Measurements from ENCODE around the gene RAB27A. TPM values are rescaled to one million over a fixed set of nuclear protein-coding genes. Genes with fewer than 3 reads are reported as not detected.

RAB27A gene
- total and polyA plus RNA-seq, 2 of the 13 experiments (the other 11 are each of a cell fraction or from before 2014, with no cell fraction given): 3.4 to 8.1 TPM

- DNase-seq (ENCODE audit: low spot score) (no peak), FAIRE-seq (no peak), ATAC-seq (no peak)
- H3K9ac ChIP-seq (ENCODE audit: insufficient read depth, low read depth, low read length): no peak overlapping the region
- no peaks in the 10 kb centered on the region for H3K36me3 ChIP-seq (replicated peaks in 1 of 2; ENCODE audit: control insufficient read depth in 1 of 2, insufficient read depth in 2 of 2, low read length in 2 of 2)
- no TSS peak for BruUV-seq (replicated peaks)
- H3K27ac ChIP-seq (ENCODE audit: extremely low read length, insufficient read depth, low read length): no peak overlapping the region
- intact Hi-C loops (cut with micrococcal nuclease; ENCODE audit: unreplicated experiment): no loop called here
- H3K79me2 ChIP-seq (ENCODE audit: insufficient read depth, low read length): peaks cover 21% of the 10 kb centered on the region
- H3K9me3 ChIP-seq (ENCODE audit: low read length): no peaks in the 10 kb centered on the region
- no peaks in the 10 kb centered on the region for H4K20me1 ChIP-seq (ENCODE audit: insufficient read depth, low read length)
- H3K4me2 ChIP-seq (ENCODE audit: low read depth, low read length): no peak overlapping the region
- in situ Hi-C loops (cut with HindIII; ENCODE audit: extremely low pct_ligation_motif_present, low pct_unique_long_range_greater_than_20kb): no loop called here
- H3K27me3 ChIP-seq (ENCODE audit: control insufficient read depth in 1 of 2, insufficient read depth in 2 of 2, low read length in 2 of 2): no peaks in the 10 kb centered on the region
- 97% methylated on average over 1 of the region's 1 CpG for WGBS (ENCODE audit: low lambda C conversion rate)
- POLR2A ChIA-PET: no interaction called here
- no peak overlapping the region for H3K4me3 ChIP-seq (replicated peaks in 1 of 3; ENCODE audit: insufficient read depth in 1 of 3, low read depth in 2 of 3, low read length in 3 of 3)
- CTCF ChIA-PET (ENCODE audit: low intra/inter-chr PET ratio, low total read pairs): no interaction called here
- H3K4me1 ChIP-seq (ENCODE audit: insufficient read depth, low read length): peaks cover 21% of the 10 kb centered on the region
- H2AFZ ChIP-seq (ENCODE audit: low read length): no peak overlapping the region
- TF ChIP-seq SOX5 (CRISPR knock-in tag; IDR thresholded peaks at IDR 0.05; ENCODE audit: borderline replicate concordance) (no peak), SRY (CRISPR knock-in tag; IDR thresholded peaks at IDR 0.05) (no peak), ZBTB2 (CRISPR knock-in tag; IDR thresholded peaks at IDR 0.05; ENCODE audit: low read depth) (no peak), HNRNPL (IDR thresholded peaks at IDR 0.05; ENCODE audit: low read depth, low read length) (no peak), ZMYM2 (CRISPR knock-in tag; IDR thresholded peaks at IDR 0.05) (no peak), MAF1 (CRISPR knock-in tag; IDR thresholded peaks at IDR 0.05; ENCODE audit: borderline replicate concordance) (no peak), ZNF512B (CRISPR knock-in tag; IDR thresholded peaks at IDR 0.05; ENCODE audit: borderline replicate concordance) (no peak), ZFAT (CRISPR knock-in tag; conservative IDR thresholded peaks at IDR 0.05) (no peak), ZNF468 (CRISPR knock-in tag; IDR thresholded peaks at IDR 0.05) (no peak), ZFP37 (CRISPR knock-in tag; IDR thresholded peaks at IDR 0.05; ENCODE audit: borderline replicate concordance) (no peak), TIGD3 (CRISPR knock-in tag; IDR thresholded peaks at IDR 0.05; ENCODE audit: borderline replicate concordance) (no peak), PBX2 (CRISPR knock-in tag; IDR thresholded peaks at IDR 0.05) (no peak), KMT2B (CRISPR knock-in tag; IDR thresholded peaks at IDR 0.05) (no peak)
- TF ChIP-seq, protein P1, sequence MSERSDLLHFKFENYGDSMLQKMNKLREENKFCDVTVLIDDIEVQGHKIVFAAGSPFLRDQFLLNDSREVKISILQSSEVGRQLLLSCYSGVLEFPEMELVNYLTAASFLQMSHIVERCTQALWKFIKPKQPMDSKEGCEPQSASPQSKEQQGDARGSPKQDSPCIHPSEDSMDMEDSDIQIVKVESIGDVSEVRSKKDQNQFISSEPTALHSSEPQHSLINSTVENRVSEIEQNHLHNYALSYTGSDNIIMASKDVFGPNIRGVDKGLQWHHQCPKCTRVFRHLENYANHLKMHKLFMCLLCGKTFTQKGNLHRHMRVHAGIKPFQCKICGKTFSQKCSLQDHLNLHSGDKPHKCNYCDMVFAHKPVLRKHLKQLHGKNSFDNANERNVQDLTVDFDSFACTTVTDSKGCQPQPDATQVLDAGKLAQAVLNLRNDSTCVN (CRISPR knock-in tag; IDR thresholded peaks at IDR 0.05; ENCODE audit: borderline replicate concordance): no peak
- TF ChIP-seq, protein P2, sequence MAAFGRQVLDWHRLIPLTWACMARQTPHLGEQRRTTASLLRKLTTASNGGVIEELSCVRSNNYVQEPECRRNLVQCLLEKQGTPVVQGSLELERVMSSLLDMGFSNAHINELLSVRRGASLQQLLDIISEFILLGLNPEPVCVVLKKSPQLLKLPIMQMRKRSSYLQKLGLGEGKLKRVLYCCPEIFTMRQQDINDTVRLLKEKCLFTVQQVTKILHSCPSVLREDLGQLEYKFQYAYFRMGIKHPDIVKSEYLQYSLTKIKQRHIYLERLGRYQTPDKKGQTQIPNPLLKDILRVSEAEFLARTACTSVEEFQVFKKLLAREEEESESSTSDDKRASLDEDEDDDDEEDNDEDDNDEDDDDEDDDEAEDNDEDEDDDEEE (CRISPR knock-in tag; IDR thresholded peaks at IDR 0.05): no peak
These were observed 31.4 kb upstream of the RAB27A start for GRCh38 chr15:55320963-55321362.
